Adipocyte (in vitro differentiated cells): ENCODE data around the gene BMPR1A.

Source experiments
- DNase-seq: peaks from one replicate; pipeline ENCODE4 v3.0.0-alpha.2; 2015; ENCODE audit warnings: low read depth
- H3K27me3 ChIP-seq: replicated peaks from 2 replicates; pipeline ENCODE4 v1.7.0; 2013; ENCODE audit warnings: mild to moderate bottlenecking, low read length, moderate library complexity; ENCODE audit not compliant: control insufficient read depth, insufficient read depth
- H3K36me3 ChIP-seq: 2 replicates; pipeline ENCODE4 v1.7.0; 2013; ENCODE audit warnings: low read length, mild to moderate bottlenecking, moderate library complexity; ENCODE audit not compliant: control insufficient read depth, insufficient read depth, severe bottlenecking
- H3K4me1 ChIP-seq: 2 replicates; pipeline ENCODE4 v1.7.0; 2013; ENCODE audit warnings: mild to moderate bottlenecking, low read length, moderate library complexity; ENCODE audit not compliant: control insufficient read depth, insufficient read depth
- H3K4me3 ChIP-seq: 2 replicates; pipeline ENCODE4 v1.7.0; 2013; ENCODE audit warnings: mild to moderate bottlenecking, low read length, moderate library complexity
- H3K9ac ChIP-seq: 2 replicates; pipeline ENCODE4 v1.7.0; 2013; ENCODE audit warnings: mild to moderate bottlenecking, low read length, moderate library complexity
- H3K9me3 ChIP-seq: 2 replicates; pipeline ENCODE4 v1.7.0; 2013; ENCODE audit warnings: mild to moderate bottlenecking, low read length, moderate library complexity; ENCODE audit not compliant: control insufficient read depth

BMPR1A gene

GRCh38 chr10:86960863-86961434 lies 204.5 kb downstream of the BMPR1A start:
- DNase-seq: no peak
- Histone ChIP-seq H3K4me1 (peaks cover 37% of the 10 kb centered on the region), H3K9me3 (no peaks in the 10 kb centered on the region), H3K27me3 (no peaks in the 10 kb centered on the region), H3K9ac (peak overlapping the region; percentile 15), H3K4me3 (no peak overlapping the region), H3K36me3 (no peaks in the 10 kb centered on the region)

GRCh38 chr10:86961481-86962091 lies 205.2 kb downstream of the BMPR1A start:
- H3K9me3 ChIP-seq: no peaks in the 10 kb centered on the region
- DNase-seq: no peak
- no peak overlapping the region for H3K4me3 ChIP-seq
- H3K36me3 ChIP-seq: no peaks in the 10 kb centered on the region
- H3K27me3 ChIP-seq: no peaks in the 10 kb centered on the region
- H3K4me1 ChIP-seq: peaks cover 42% of the 10 kb centered on the region
- H3K9ac ChIP-seq: peak overlapping the region; percentile 15

GRCh38 chr10:86962136-86962980 lies 205.9 kb downstream of the BMPR1A start:
- Histone ChIP-seq H3K36me3 (no peaks in the 10 kb centered on the region), H3K27me3 (no peaks in the 10 kb centered on the region), H3K9me3 (no peaks in the 10 kb centered on the region), H3K9ac (peak overlapping the region; percentile 8), H3K4me1 (peaks cover 50% of the 10 kb centered on the region), H3K4me3 (no peak overlapping the region)
- DNase-seq: no peak

- no peaks in the 10 kb centered on the region for H3K9me3 ChIP-seq
- H3K4me3 ChIP-seq: no peak overlapping the region
- DNase-seq: no peak
- no peaks in the 10 kb centered on the region for H3K27me3 ChIP-seq
- no peaks in the 10 kb centered on the region for H3K36me3 ChIP-seq
- H3K9ac ChIP-seq: no peak overlapping the region
- H3K4me1 ChIP-seq: peaks cover 52% of the 10 kb centered on the region
These were observed 206.5 kb downstream of the BMPR1A start for GRCh38 chr10:86962981-86963310.

- DNase-seq: no peak
These were observed 207.0 kb downstream of the BMPR1A start for GRCh38 chr10:86963341-86963919.

GRCh38 chr10:86964061-86964846 lies 207.8 kb downstream of the BMPR1A start:
- peaks cover 49% of the 10 kb centered on the region for H3K4me1 ChIP-seq
- no peak overlapping the region for H3K9ac ChIP-seq
- H3K27me3 ChIP-seq: no peaks in the 10 kb centered on the region
- no peak overlapping the region for H3K4me3 ChIP-seq
- H3K36me3 ChIP-seq: no peaks in the 10 kb centered on the region
- H3K9me3 ChIP-seq: no peaks in the 10 kb centered on the region
- no peak for DNase-seq

More at GRCh38 chr10:86963341-86963919, 207.0 kb downstream of the BMPR1A start:
- H3K36me3 ChIP-seq: no peaks in the 10 kb centered on the region
- no peak overlapping the region for H3K4me3 ChIP-seq
- no peaks in the 10 kb centered on the region for H3K9me3 ChIP-seq
- H3K9ac ChIP-seq: no peak overlapping the region
- no peaks in the 10 kb centered on the region for H3K27me3 ChIP-seq
- peaks cover 51% of the 10 kb centered on the region for H3K4me1 ChIP-seq

GRCh38 chr10:86964847-86965190 lies 208.4 kb downstream of the BMPR1A start:
- no peak overlapping the region for H3K4me3 ChIP-seq
- DNase-seq: no peak

GRCh38 chr10:86965986-86966654 lies 209.7 kb downstream of the BMPR1A start:
- Histone ChIP-seq H3K9me3 (no peaks in the 10 kb centered on the region), H3K4me3 (no peak overlapping the region), H3K4me1 (peaks cover 49% of the 10 kb centered on the region), H3K9ac (peak overlapping the region; percentile 41), H3K27me3 (no peaks in the 10 kb centered on the region), H3K36me3 (no peaks in the 10 kb centered on the region)
- DNase-seq: no peak

More at GRCh38 chr10:86964847-86965190, 208.4 kb downstream of the BMPR1A start:
- Histone ChIP-seq H3K4me1 (peaks cover 49% of the 10 kb centered on the region), H3K9ac (no peak overlapping the region), H3K9me3 (no peaks in the 10 kb centered on the region), H3K27me3 (no peaks in the 10 kb centered on the region), H3K36me3 (no peaks in the 10 kb centered on the region)

GRCh38 chr10:86967481-86967941 lies 211.1 kb downstream of the BMPR1A start:
- peaks cover 55% of the 10 kb centered on the region for H3K4me1 ChIP-seq
- H3K27me3 ChIP-seq: no peaks in the 10 kb centered on the region
- peak overlapping the region; percentile 98 for H3K9ac ChIP-seq
- DNase-seq: no peak
- H3K4me3 ChIP-seq: peak overlapping the region; percentile 81
- H3K9me3 ChIP-seq: no peaks in the 10 kb centered on the region
- H3K36me3 ChIP-seq: no peaks in the 10 kb centered on the region

- Histone ChIP-seq H3K27me3 (no peaks in the 10 kb centered on the region), H3K36me3 (no peaks in the 10 kb centered on the region), H3K9ac (peak within 1 kb of the TSS; percentile 98), H3K4me1 (peaks cover 55% of the 10 kb centered on the region), H3K9me3 (no peaks in the 10 kb centered on the region), H3K4me3 (peak within 1 kb of the TSS; percentile 81)
- peak; percentile 46 for DNase-seq
These were observed 212.0 kb downstream of the BMPR1A start, which contains the start of gene ADIRF for GRCh38 chr10:86968271-86968993. Gene ADIRF, plus strand, starts transcription at chr10:86968482. Its CDS starts 63 bp downstream, at chr10:86968545.
